Retina (tissue), 1 donor: ENCODE data around the gene EPB41L2.
A peak's percentile ranks its signal among the peaks of the same experiment; 100 is the strongest.
"Not testable (repeated sequence)": the region's sequence is repeated elsewhere in the genome, so short reads cannot be mapped to it uniquely, and the experiment has no call there.

ENCODE experiments used
- DNase-seq: peaks from one replicate; pipeline ENCODE4 v3.0.0-alpha.2; 2016

Gene EPB41L2

GRCh38 chr6:130969791-130970491 is 93.1 kb downstream of the EPB41L2 start:
- DNase-seq: no peak

- DNase-seq: no peak
These were observed 93.9 kb downstream of the EPB41L2 start for GRCh38 chr6:130969166-130969565.

- peak; percentile 21 for DNase-seq
These were observed 94.6 kb downstream of the EPB41L2 start for GRCh38 chr6:130968476-130968875.

- peak; percentile 87 for DNase-seq
These were observed 95.3 kb downstream of the EPB41L2 start for GRCh38 chr6:130967502-130968445.

GRCh38 chr6:130966344-130966980 is 96.6 kb downstream of the EPB41L2 start:
- no peak for DNase-seq

- no peak for DNase-seq
These were observed 97.4 kb downstream of the EPB41L2 start for GRCh38 chr6:130965656-130966055.

- DNase-seq: no peak
These were observed 98.0 kb downstream of the EPB41L2 start for GRCh38 chr6:130964808-130965604.

GRCh38 chr6:130964289-130964688 is 98.8 kb downstream of the EPB41L2 start:
- DNase-seq: no peak

- no peak for DNase-seq
These were observed 100.1 kb downstream of the EPB41L2 start for GRCh38 chr6:130962966-130963365.

GRCh38 chr6:130961148-130961547 is 101.9 kb downstream of the EPB41L2 start:
- peak; percentile 47 for DNase-seq

- DNase-seq: no peak
These were observed 103.1 kb downstream of the EPB41L2 start for GRCh38 chr6:130959951-130960350.

GRCh38 chr6:130958468-130958867 is 104.6 kb downstream of the EPB41L2 start:
- no peak for DNase-seq

- DNase-seq: no peak
These were observed 107.3 kb downstream of the EPB41L2 start for GRCh38 chr6:130955755-130956154.

GRCh38 chr6:130949553-130949952 is 113.5 kb downstream of the EPB41L2 start:
- DNase-seq: no peak

- no peak for DNase-seq
These were observed 115.6 kb downstream of the EPB41L2 start for GRCh38 chr6:130947464-130947863.

- no peak for DNase-seq
These were observed 117.0 kb downstream of the EPB41L2 start for GRCh38 chr6:130946076-130946475.

- no peak for DNase-seq
These were observed 117.6 kb downstream of the EPB41L2 start for GRCh38 chr6:130945401-130945919.

GRCh38 chr6:130944486-130944885 is 118.6 kb downstream of the EPB41L2 start:
- DNase-seq: no peak

- DNase-seq: no peak
These were observed 119.3 kb downstream of the EPB41L2 start for GRCh38 chr6:130943738-130944137.

GRCh38 chr6:130942752-130943151 is 120.3 kb downstream of the EPB41L2 start:
- not testable (repeated sequence) for DNase-seq

- DNase-seq: no peak
These were observed 125.0 kb downstream of the EPB41L2 start for GRCh38 chr6:130937942-130938604.

- DNase-seq: no peak
These were observed 126.1 kb downstream of the EPB41L2 start for GRCh38 chr6:130936933-130937332.
